Calu3 (cell line): Measurements from ENCODE around the gene GGTA1. TPM values are rescaled to one million over a fixed set of nuclear protein-coding genes. Genes with fewer than 3 reads are reported as not detected.
"Not testable (repeated sequence)": the region's sequence is repeated elsewhere in the genome, so short reads cannot be mapped to it uniquely, and the experiment has no call there.

Experiments
- BruUV-seq: library from RNA; stranded (reverse); fragments of 400-500 nt; replicated peaks from 2 replicates; lab custom pipeline; 2021; lab: Mats Ljungman, UMichigan
- CTCF ChIA-PET: fragments of 300-600 bp; sonication (Branson Sonifier 250); formaldehyde crosslinking; loops from one replicate; lab custom pipeline; 2022; ENCODE audit warnings: antibody characterized with exemption; lab: Charles Lee
- DNase-seq: peaks from one replicate; pipeline ENCODE4 v3.0.0; 2022
- H3K27ac Mint-ChIP-seq: one replicate; pipeline ENCODE4 v1.8.0; 2022; ENCODE audit warnings: mixed read lengths; ENCODE audit not compliant: unreplicated experiment
- H3K27me3 Mint-ChIP-seq: one replicate; pipeline ENCODE4 v1.8.0; 2022; ENCODE audit warnings: mixed read lengths; ENCODE audit not compliant: unreplicated experiment
- H3K36me3 Mint-ChIP-seq: one replicate; pipeline ENCODE4 v1.8.0; 2022; ENCODE audit warnings: mild to moderate bottlenecking, moderate library complexity, mixed read lengths; ENCODE audit not compliant: insufficient read depth, unreplicated experiment
- H3K4me1 Mint-ChIP-seq: one replicate; pipeline ENCODE4 v1.8.0; 2022; ENCODE audit warnings: mild to moderate bottlenecking, low read depth, mixed read lengths; ENCODE audit not compliant: unreplicated experiment
- H3K4me3 Mint-ChIP-seq: one replicate; pipeline ENCODE4 v1.8.0; 2022; ENCODE audit warnings: mild to moderate bottlenecking, low read depth, moderate library complexity, mixed read lengths; ENCODE audit not compliant: unreplicated experiment
- H3K9me3 Mint-ChIP-seq: one replicate; pipeline ENCODE4 v1.8.0; 2022; ENCODE audit warnings: low read depth, mixed read lengths; ENCODE audit not compliant: unreplicated experiment
- CTCF ChIP-seq: fragments of 200-600 bp; IDR thresholded peaks from one replicate; pipeline ENCODE4 v1.8.0; 2022; ENCODE audit warnings: antibody characterized with exemption; ENCODE audit not compliant: unreplicated experiment
- intact Hi-C: fragments of 100-400 bp; cut with micrococcal nuclease; formaldehyde crosslinking; loops from one replicate; pipeline ENCODE4 v1.10.0; 2022; ENCODE audit not compliant: unreplicated experiment
- total RNA-seq: library from RNA; stranded (reverse); gene quantifications from 2 replicates; pipeline ENCODE4 v1.2.3, GENCODE V29; 2022

Gene GGTA1
- total RNA-seq, 1 experiment from 2014 or later = not detected

GRCh38 chr9:121518634-121519033 lies 19.0 kb upstream of the GGTA1 start:
- intact Hi-C loops = no loop called here
- Mint-ChIP-seq H3K36me3 (no peaks in the 10 kb centered on the region), H3K27me3 (peaks cover 71% of the 10 kb centered on the region), H3K4me3 (no peak overlapping the region), H3K4me1 (no peaks in the 10 kb centered on the region), H3K9me3 (no peaks in the 10 kb centered on the region), H3K27ac (no peak overlapping the region)
- no peak for DNase-seq
- no peak for TF ChIP-seq CTCF
- no TSS peak for BruUV-seq
- CTCF ChIA-PET = no interaction called here

DNA sequence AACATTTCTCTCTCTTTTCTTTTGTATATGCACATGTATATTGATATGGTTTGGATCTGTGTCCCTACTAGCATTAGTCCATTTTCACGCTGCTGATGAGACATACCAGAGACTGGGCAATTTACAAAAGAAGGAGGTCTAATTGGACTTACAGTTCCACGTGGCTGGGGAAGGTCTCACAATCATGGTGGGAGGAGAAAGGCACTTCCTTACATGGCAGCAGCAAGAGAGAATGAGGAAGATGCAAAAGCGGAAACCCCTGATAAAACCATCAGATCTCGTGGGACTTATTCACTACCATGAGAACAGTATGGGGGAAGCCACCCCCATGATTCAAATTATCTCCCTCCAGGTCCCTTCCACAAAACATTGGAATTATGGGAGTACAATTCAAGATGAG lies 13.5 kb upstream of the GGTA1 start:
- H3K9me3 Mint-ChIP-seq, H3K27ac Mint-ChIP-seq, H3K36me3 Mint-ChIP-seq, intact Hi-C loops, BruUV-seq, H3K4me1 Mint-ChIP-seq, CTCF ChIA-PET, DNase-seq, H3K4me3 Mint-ChIP-seq: not testable (repeated sequence)
- H3K27me3 Mint-ChIP-seq = peaks cover 43% of the 10 kb centered on the region

GRCh38 chr9:121510766-121511550 lies 11.3 kb upstream of the GGTA1 start:
- no peak for TF ChIP-seq CTCF
- Mint-ChIP-seq H3K4me3 (no peak overlapping the region), H3K27me3 (peaks cover 50% of the 10 kb centered on the region), H3K9me3 (no peaks in the 10 kb centered on the region), H3K36me3 (no peaks in the 10 kb centered on the region), H3K4me1 (no peaks in the 10 kb centered on the region), H3K27ac (no peak overlapping the region)
- BruUV-seq = no TSS peak
- DNase-seq = no peak
- intact Hi-C loops = no loop called here
- CTCF ChIA-PET = no interaction called here

- Mint-ChIP-seq H3K4me3 (no peak overlapping the region), H3K36me3 (no peaks in the 10 kb centered on the region), H3K9me3 (no peaks in the 10 kb centered on the region), H3K27ac (no peak overlapping the region), H3K4me1 (no peaks in the 10 kb centered on the region), H3K27me3 (peaks cover 51% of the 10 kb centered on the region)
- no TSS peak for BruUV-seq
- no peak for DNase-seq
- TF ChIP-seq CTCF = no peak
- CTCF ChIA-PET = interaction anchor here (0.7 kb wide), 1 partner anchor 28 kb away, joined by 3 read pairs; no protein-coding TSS in a partner anchor
- intact Hi-C loops = no loop called here
Observed at GRCh38 chr9:121509180-121509579, 9.5 kb upstream of the GGTA1 start.

GRCh38 chr9:121508415-121508814 lies 8.8 kb upstream of the GGTA1 start:
- intact Hi-C loops = no loop called here
- Mint-ChIP-seq H3K27ac (no peak overlapping the region), H3K4me3 (no peak overlapping the region), H3K9me3 (no peaks in the 10 kb centered on the region), H3K27me3 (peaks cover 51% of the 10 kb centered on the region), H3K36me3 (no peaks in the 10 kb centered on the region), H3K4me1 (no peaks in the 10 kb centered on the region)
- no TSS peak for BruUV-seq
- DNase-seq = no peak
- CTCF ChIA-PET = no interaction called here
- TF ChIP-seq CTCF = no peak
